HepG2 (cell line): Measurements from ENCODE around the gene C1QC. TPM values are rescaled to one million over a fixed set of nuclear protein-coding genes. Genes with fewer than 3 reads are reported as not detected.

Source experiments
- ATAC-seq: fragments of 200-7000 bp; cut with Tn5 transposase; 3 replicates; pipeline ENCODE4 v1.9.1; 2020; ENCODE audit warnings: mild to moderate bottlenecking, moderate library complexity
- BruUV-seq: library from RNA; stranded (reverse); fragments of 400-500 nt; replicated peaks from 2 replicates; lab custom pipeline; 2021; lab: Mats Ljungman, UMichigan
- CTCF ChIA-PET: fragments of 300-600 bp; formaldehyde crosslinking; extraction: SDS; loops from one replicate; lab custom pipeline; 2021; ENCODE audit warnings: low total read pairs, inconsistent platforms, low intra/inter-chr PET ratio; lab: Yijun Ruan, JAX
- POLR2A ChIA-PET: fragments of 350-600 bp; sonication (Branson Sonifier 250); formaldehyde crosslinking; loops from one replicate; lab custom pipeline; 2020; ENCODE audit warnings: antibody characterized with exemption, inconsistent platforms; lab: Yijun Ruan, JAX
- DNase-seq: peaks from one replicate; pipeline ENCODE4 v3.0.0-alpha.2; 2015; ENCODE audit warnings: low spot score
- FAIRE-seq: peaks from 3 replicates; lab custom pipeline; 2011; peaks lifted over from hg19 to GRCh38; lab: Jason Lieb, UNC
- H2AFZ ChIP-seq: one replicate; pipeline ENCODE4 v1.6.1; 2011; ENCODE audit warnings: low read length, inconsistent platforms
- H3K27ac ChIP-seq: fragments of 300-600 bp; 3 replicates; pipeline ENCODE4 v1.8.0; 2011; ENCODE audit warnings: mixed run types, mild to moderate bottlenecking, mixed read lengths, low read length, inconsistent platforms; ENCODE audit not compliant: insufficient read depth; ENCODE audit errors: extremely low read length
- H3K27me3 ChIP-seq, 2 experiments: fragments of 200-600 bp in 1 of 2; 2 replicates in 1 of 2; 3 replicates in 1 of 2; pipeline versions ENCODE4 v1.6.0 to v1.8.0; 2011; ENCODE audit warnings: low read length in 2 of 2, mild to moderate bottlenecking in 2 of 2, moderate library complexity in 2 of 2, inconsistent platforms in 1 of 2; ENCODE audit not compliant: insufficient read depth in 2 of 2, control insufficient read depth in 1 of 2
- H3K36me3 ChIP-seq, 2 experiments: fragments of 200-600 bp in 1 of 2; replicated peaks in 1 of 2; 2 replicates in 1 of 2; 3 replicates in 1 of 2; pipeline versions ENCODE4 v1.5.1 to v1.8.0; 2011; ENCODE audit warnings: low read length in 2 of 2, inconsistent platforms in 1 of 2; ENCODE audit not compliant: insufficient read depth in 2 of 2, control insufficient read depth in 1 of 2
- H3K4me1 ChIP-seq: 2 replicates; pipeline ENCODE4 v1.5.1; 2012; ENCODE audit warnings: low read length, inconsistent platforms; ENCODE audit not compliant: insufficient read depth
- H3K4me2 ChIP-seq: 2 replicates; pipeline ENCODE4 v1.6.0; 2011; ENCODE audit warnings: low read depth, low read length, inconsistent platforms
- H3K4me3 ChIP-seq, 3 experiments: fragments of 200-600 bp in 1 of 3; sonication (generic), shearing (Covaris generic) in 1 of 3; replicated peaks in 1 of 3; 2 replicates each; pipeline ENCODE4 v1.5.1; 2011 to 2016; ENCODE audit warnings: low read length in 3 of 3, inconsistent platforms in 2 of 3, low read depth in 2 of 3, mild to moderate bottlenecking in 2 of 3, control low read depth in 1 of 3, mixed read lengths in 1 of 3; ENCODE audit not compliant: insufficient read depth in 1 of 3
- H3K79me2 ChIP-seq: one replicate; pipeline ENCODE4 v1.6.1; 2011; ENCODE audit warnings: low read length, inconsistent platforms; ENCODE audit not compliant: insufficient read depth
- H3K9ac ChIP-seq: 2 replicates; pipeline ENCODE4 v1.6.0; 2011; ENCODE audit warnings: mild to moderate bottlenecking, low read depth, low read length, inconsistent platforms; ENCODE audit not compliant: insufficient read depth
- H3K9me3 ChIP-seq: 2 replicates; pipeline ENCODE4 v1.5.1; 2012; ENCODE audit warnings: mild to moderate bottlenecking, low read length
- H4K20me1 ChIP-seq: 2 replicates; pipeline ENCODE4 v1.6.0; 2011; ENCODE audit warnings: inconsistent platforms, mild to moderate bottlenecking, low read length, moderate library complexity; ENCODE audit not compliant: insufficient read depth
- AHR ChIP-seq: IDR thresholded peaks from 2 replicates; pipeline ENCODE4 v1.6.1; 2018; ENCODE audit warnings: missing genetic modification reagents, missing compliant biosample characterization
- ATM ChIP-seq: fragments of 450-650 bp; IDR thresholded peaks from 2 replicates; pipeline ENCODE4 v1.7.1; 2017; ENCODE audit warnings: mild to moderate bottlenecking, borderline replicate concordance
- CHD4 ChIP-seq: fragments of 200-600 bp; sonication (generic); IDR thresholded peaks from 2 replicates; pipeline ENCODE4 v1.7.0; 2017; ENCODE audit warnings: mild to moderate bottlenecking, low read length, borderline replicate concordance
- HOXA9 ChIP-seq: sonication (generic); formaldehyde crosslinking; IDR thresholded peaks from 2 replicates; pipeline ENCODE4 v1.8.1; 2022; ENCODE audit warnings: missing genetic modification reagents, mild to moderate bottlenecking, moderate library complexity, borderline replicate concordance
- MIER2 ChIP-seq: IDR thresholded peaks from 2 replicates; pipeline ENCODE4 v1.6.1; 2016; ENCODE audit warnings: missing biosample characterization, missing genetic modification reagents
- SNRNP70 ChIP-seq: fragments of 200-400 bp; formaldehyde crosslinking; IDR thresholded peaks from 2 replicates; pipeline ENCODE4 v1.6.1; 2017; ENCODE audit warnings: mild to moderate bottlenecking, low read depth, low read length, moderate library complexity
- ZC3H4 ChIP-seq: sonication (generic); formaldehyde crosslinking; IDR thresholded peaks from 2 replicates; pipeline ENCODE4 v1.4.0; 2020; ENCODE audit warnings: missing genetic modification reagents, borderline replicate concordance
- ZNF160 ChIP-seq: sonication (generic); formaldehyde crosslinking; IDR thresholded peaks from 2 replicates; pipeline ENCODE4 v1.8.0; 2022; ENCODE audit warnings: mild to moderate bottlenecking, inconsistent platforms, missing genetic modification reagents
- WGBS: methylation state at CpG from one replicate; pipeline ENCODE4 v1.1.6; 2017; ENCODE audit warnings: low lambda C conversion rate; 5-methylcytosine and 5-hydroxymethylcytosine counted together
- in situ Hi-C: cut with HindIII; loops from 2 replicates; pipeline ENCODE4 v1.10.0; 2017; ENCODE audit warnings: low pct_unique_long_range_greater_than_20kb; ENCODE audit not compliant: extremely low pct_ligation_motif_present
- intact Hi-C: fragments of 100-400 bp; cut with micrococcal nuclease; formaldehyde crosslinking; loops from one replicate; pipeline ENCODE4 v1.10.0; 2022; ENCODE audit not compliant: unreplicated experiment
- polyA plus RNA-seq, 8 experiments: library from polyadenylated mRNA; depleted of rRNA in 3 of 8; stranded (reverse) in 7 of 8; unstranded in 1 of 8; fragments of >200 nt; fragmentation: Illumina TruSeq in 4 of 8; extraction: Trizol in 4 of 8; gene quantifications; 2 replicates each; pipeline versions ENCODE4 v1.2.1 to v1.2.3, GENCODE V29; 2011 to 2016; ENCODE audit warnings: low read depth in 4 of 8, missing spikeins in 1 of 8, mixed read lengths in 1 of 8; ENCODE audit not compliant: insufficient read depth in 1 of 8
- total RNA-seq, 5 experiments: library from RNA; depleted of rRNA; stranded (reverse); fragments of >200 nt; fragmentation: Illumina TruSeq; extraction: Trizol; gene quantifications; 2 replicates each; pipeline ENCODE4 v1.2.3, GENCODE V29; 2016; ENCODE audit warnings: low read depth in 1 of 5
- TF ChIP-seq, protein P1 (sequence below): sonication (generic); formaldehyde crosslinking; IDR thresholded peaks from 2 replicates; pipeline ENCODE4 v1.5.0; 2020; ENCODE audit warnings: mild to moderate bottlenecking, missing genetic modification reagents, borderline replicate concordance
- TF ChIP-seq, protein P2 (sequence below): sonication (generic); formaldehyde crosslinking; IDR thresholded peaks from 2 replicates; pipeline ENCODE4 v1.9.0; 2021; ENCODE audit warnings: missing genetic modification reagents, borderline replicate concordance
- TF ChIP-seq, protein P3 (sequence below), 2 experiments: IDR thresholded peaks; 2 replicates each; pipeline ENCODE4 v1.6.1; 2011 to 2012; ENCODE audit warnings: low read length in 2 of 2, borderline replicate concordance in 1 of 2, low read depth in 1 of 2, mild to moderate bottlenecking in 1 of 2, moderate library complexity in 1 of 2

Gene C1QC
- total and polyA plus RNA-seq, 2 of the 13 experiments (the other 11 are each of a cell fraction or from before 2014, with no cell fraction given) = not detected

DNA sequence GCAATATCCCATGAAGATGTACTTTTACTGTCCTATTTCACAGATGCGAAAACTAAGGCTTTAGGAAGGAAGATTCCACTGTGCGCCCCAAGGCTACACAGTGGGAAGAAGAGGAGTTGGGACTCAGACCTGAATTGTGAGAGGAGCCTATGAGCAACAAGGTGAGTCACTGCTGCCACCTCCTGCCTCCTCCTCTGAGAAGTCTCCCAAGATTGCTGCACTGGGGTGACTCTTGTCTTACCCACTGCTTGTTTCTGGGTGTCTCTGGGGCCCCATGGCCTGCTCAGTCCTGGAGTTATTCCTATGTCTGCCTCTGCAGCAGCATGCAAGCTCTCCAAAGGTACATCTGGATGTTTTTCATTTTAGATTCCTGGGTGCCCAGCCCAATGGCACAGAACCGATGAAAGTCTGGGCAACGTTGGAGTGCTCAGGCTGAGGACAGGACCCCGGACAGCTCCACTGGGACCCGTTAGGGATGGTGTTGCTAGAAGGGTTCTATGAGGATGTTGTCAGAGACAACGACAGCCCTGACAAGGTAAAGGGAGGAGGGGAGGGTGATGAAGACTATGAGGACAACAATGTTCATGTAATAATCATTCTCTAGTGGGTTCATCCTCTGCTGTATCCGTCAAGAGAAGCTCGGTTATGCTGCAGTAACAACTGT, 18.0 kb upstream of the C1QC start:
- POLR2A ChIA-PET = no interaction called here
- 29% methylated on average over 9 of the region's 9 CpGs for WGBS
- BruUV-seq = no TSS peak
- intact Hi-C loops = no loop called here
- DNase-seq (no peak), FAIRE-seq (no peak), ATAC-seq (peak; percentile 46; the same call in 2 of the 3 replicates)
- no peak overlapping the region for H2AFZ ChIP-seq
- CTCF ChIA-PET = no interaction called here
- 0 out of 2 replicates have a peak, but pooled peaks cover 6% of the 10 kb centered on the region for H4K20me1 ChIP-seq
- no peaks in the 10 kb centered on the region for H3K4me1 ChIP-seq
- H3K9me3 ChIP-seq = no peaks in the 10 kb centered on the region
- H3K9ac ChIP-seq = no peak overlapping the region
- peaks cover 3 to 24% of the 10 kb centered on the region in 2 experiments; a peak in 2 of 5 replicates for H3K27me3 ChIP-seq
- H3K79me2 ChIP-seq = no peaks in the 10 kb centered on the region
- no peak for TF ChIP-seq CHD4
- TF ChIP-seq, protein P1, sequence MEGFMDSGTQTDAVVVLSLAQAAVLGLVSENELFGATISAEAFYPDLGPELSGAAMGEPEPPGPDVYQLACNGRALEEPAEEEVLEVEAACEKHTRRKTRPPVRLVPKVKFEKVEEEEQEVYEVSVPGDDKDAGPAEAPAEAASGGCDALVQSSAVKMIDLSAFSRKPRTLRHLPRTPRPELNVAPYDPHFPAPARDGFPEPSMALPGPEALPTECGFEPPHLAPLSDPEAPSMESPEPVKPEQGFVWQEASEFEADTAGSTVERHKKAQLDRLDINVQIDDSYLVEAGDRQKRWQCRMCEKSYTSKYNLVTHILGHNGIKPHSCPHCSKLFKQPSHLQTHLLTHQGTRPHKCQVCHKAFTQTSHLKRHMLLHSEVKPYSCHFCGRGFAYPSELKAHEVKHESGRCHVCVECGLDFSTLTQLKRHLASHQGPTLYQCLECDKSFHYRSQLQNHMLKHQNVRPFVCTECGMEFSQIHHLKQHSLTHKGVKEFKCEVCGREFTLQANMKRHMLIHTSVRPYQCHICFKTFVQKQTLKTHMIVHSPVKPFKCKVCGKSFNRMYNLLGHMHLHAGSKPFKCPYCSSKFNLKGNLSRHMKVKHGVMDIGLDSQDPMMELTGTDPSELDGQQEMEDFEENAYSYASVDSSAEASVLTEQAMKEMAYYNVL (CRISPR knock-in tag) = no peak
- TF ChIP-seq, protein P2, sequence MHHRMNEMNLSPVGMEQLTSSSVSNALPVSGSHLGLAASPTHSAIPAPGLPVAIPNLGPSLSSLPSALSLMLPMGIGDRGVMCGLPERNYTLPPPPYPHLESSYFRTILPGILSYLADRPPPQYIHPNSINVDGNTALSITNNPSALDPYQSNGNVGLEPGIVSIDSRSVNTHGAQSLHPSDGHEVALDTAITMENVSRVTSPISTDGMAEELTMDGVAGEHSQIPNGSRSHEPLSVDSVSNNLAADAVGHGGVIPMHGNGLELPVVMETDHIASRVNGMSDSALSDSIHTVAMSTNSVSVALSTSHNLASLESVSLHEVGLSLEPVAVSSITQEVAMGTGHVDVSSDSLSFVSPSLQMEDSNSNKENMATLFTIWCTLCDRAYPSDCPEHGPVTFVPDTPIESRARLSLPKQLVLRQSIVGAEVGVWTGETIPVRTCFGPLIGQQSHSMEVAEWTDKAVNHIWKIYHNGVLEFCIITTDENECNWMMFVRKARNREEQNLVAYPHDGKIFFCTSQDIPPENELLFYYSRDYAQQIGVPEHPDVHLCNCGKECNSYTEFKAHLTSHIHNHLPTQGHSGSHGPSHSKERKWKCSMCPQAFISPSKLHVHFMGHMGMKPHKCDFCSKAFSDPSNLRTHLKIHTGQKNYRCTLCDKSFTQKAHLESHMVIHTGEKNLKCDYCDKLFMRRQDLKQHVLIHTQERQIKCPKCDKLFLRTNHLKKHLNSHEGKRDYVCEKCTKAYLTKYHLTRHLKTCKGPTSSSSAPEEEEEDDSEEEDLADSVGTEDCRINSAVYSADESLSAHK (CRISPR knock-in tag) = no peak
- TF ChIP-seq, protein P3, sequence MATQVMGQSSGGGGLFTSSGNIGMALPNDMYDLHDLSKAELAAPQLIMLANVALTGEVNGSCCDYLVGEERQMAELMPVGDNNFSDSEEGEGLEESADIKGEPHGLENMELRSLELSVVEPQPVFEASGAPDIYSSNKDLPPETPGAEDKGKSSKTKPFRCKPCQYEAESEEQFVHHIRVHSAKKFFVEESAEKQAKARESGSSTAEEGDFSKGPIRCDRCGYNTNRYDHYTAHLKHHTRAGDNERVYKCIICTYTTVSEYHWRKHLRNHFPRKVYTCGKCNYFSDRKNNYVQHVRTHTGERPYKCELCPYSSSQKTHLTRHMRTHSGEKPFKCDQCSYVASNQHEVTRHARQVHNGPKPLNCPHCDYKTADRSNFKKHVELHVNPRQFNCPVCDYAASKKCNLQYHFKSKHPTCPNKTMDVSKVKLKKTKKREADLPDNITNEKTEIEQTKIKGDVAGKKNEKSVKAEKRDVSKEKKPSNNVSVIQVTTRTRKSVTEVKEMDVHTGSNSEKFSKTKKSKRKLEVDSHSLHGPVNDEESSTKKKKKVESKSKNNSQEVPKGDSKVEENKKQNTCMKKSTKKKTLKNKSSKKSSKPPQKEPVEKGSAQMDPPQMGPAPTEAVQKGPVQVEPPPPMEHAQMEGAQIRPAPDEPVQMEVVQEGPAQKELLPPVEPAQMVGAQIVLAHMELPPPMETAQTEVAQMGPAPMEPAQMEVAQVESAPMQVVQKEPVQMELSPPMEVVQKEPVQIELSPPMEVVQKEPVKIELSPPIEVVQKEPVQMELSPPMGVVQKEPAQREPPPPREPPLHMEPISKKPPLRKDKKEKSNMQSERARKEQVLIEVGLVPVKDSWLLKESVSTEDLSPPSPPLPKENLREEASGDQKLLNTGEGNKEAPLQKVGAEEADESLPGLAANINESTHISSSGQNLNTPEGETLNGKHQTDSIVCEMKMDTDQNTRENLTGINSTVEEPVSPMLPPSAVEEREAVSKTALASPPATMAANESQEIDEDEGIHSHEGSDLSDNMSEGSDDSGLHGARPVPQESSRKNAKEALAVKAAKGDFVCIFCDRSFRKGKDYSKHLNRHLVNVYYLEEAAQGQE (IDR thresholded peaks at IDR 0.05; ENCODE audit: borderline replicate concordance in 1 of 2, low read depth in 1 of 2, low read length in 2 of 2) = peak; percentile 66 to 92
- no peak for TF ChIP-seq SNRNP70
- no peak for TF ChIP-seq HOXA9 (CRISPR knock-in tag)
- TF ChIP-seq AHR (CRISPR knock-in tag) = no peak
- TF ChIP-seq ZNF160 (CRISPR knock-in tag) = no peak
- no peak for TF ChIP-seq ZC3H4 (CRISPR knock-in tag)
- no peak for TF ChIP-seq ATM
- peak; percentile 93 for TF ChIP-seq MIER2 (CRISPR knock-in tag)
- in situ Hi-C loops = no loop called here
- no peak overlapping the region for H3K4me3 ChIP-seq
- no peak overlapping the region for H3K27ac ChIP-seq
- H3K4me2 ChIP-seq = no peak overlapping the region
- H3K36me3 ChIP-seq = no peaks in the 10 kb centered on the region
